GM19468 (cell line): ENCODE measurements around the gene ASTN2.

Source experiments
- ATAC-seq: cut with Tn5 transposase; IDR thresholded peaks from one replicate; pipeline ENCODE4 v1.9.1; 2021; ENCODE audit warnings: mild to moderate bottlenecking, moderate library complexity, moderate number of reproducible peaks; ENCODE audit not compliant: unreplicated experiment; ENCODE audit errors: extremely low read depth

Gene ASTN2

GRCh38 chr9:117414906-117415331 is at the start of gene ASTN2:
Gene ASTN2, minus strand, starts transcription at chr9:117415057. Its CDS starts 119 bp downstream, at chr9:117414938.
- no peak for ATAC-seq

GRCh38 chr9:117462861-117463260 is 48.0 kb upstream of the ASTN2 start:
- ATAC-seq: no peak

GRCh38 chr9:117461386-117461785 is 46.5 kb upstream of the ASTN2 start:
- no peak for ATAC-seq

GRCh38 chr9:117460743-117461142 is 45.9 kb upstream of the ASTN2 start:
- no peak for ATAC-seq

GRCh38 chr9:117459913-117460312 is 45.1 kb upstream of the ASTN2 start:
- ATAC-seq: no peak

- no peak for ATAC-seq
Observed at GRCh38 chr9:117458066-117458465, 43.2 kb upstream of the ASTN2 start.

- no peak for ATAC-seq
Observed at GRCh38 chr9:117454711-117455110, 39.9 kb upstream of the ASTN2 start.

GRCh38 chr9:117453737-117454136 is 38.9 kb upstream of the ASTN2 start:
- ATAC-seq: no peak

- ATAC-seq: no peak
Observed at GRCh38 chr9:117451311-117451710, 36.5 kb upstream of the ASTN2 start.

- no peak for ATAC-seq
Observed at GRCh38 chr9:117448066-117448465, 33.2 kb upstream of the ASTN2 start.

GRCh38 chr9:117445631-117446030 is 30.8 kb upstream of the ASTN2 start:
- ATAC-seq: no peak

- ATAC-seq: no peak
Observed at GRCh38 chr9:117444501-117444900, 29.6 kb upstream of the ASTN2 start.

- ATAC-seq: no peak
Observed at GRCh38 chr9:117437283-117437682, 22.4 kb upstream of the ASTN2 start.

- ATAC-seq: no peak
Observed at GRCh38 chr9:117435630-117436261, 20.9 kb upstream of the ASTN2 start.

- no peak for ATAC-seq
Observed at GRCh38 chr9:117434566-117434965, 19.7 kb upstream of the ASTN2 start.

- ATAC-seq: no peak
Observed at GRCh38 chr9:117430813-117431212, 16.0 kb upstream of the ASTN2 start.

- ATAC-seq: no peak
Observed at GRCh38 chr9:117427357-117427913, 12.6 kb upstream of the ASTN2 start.

- no peak for ATAC-seq
Observed at GRCh38 chr9:117425566-117425965, 10.7 kb upstream of the ASTN2 start.

GRCh38 chr9:117424291-117424690 is 9.4 kb upstream of the ASTN2 start:
- no peak for ATAC-seq

- no peak for ATAC-seq
Observed at GRCh38 chr9:117418111-117418510, 3.3 kb upstream of the ASTN2 start.

- no peak for ATAC-seq
Observed at GRCh38 chr9:117416856-117417255, 2.0 kb upstream of the ASTN2 start.

GRCh38 chr9:117415358-117415914 is 579 bp upstream of the ASTN2 start:
- no peak for ATAC-seq
